ENCODE measurements around the gene ACACB. TPM values are rescaled to one million over a fixed set of nuclear protein-coding genes. Genes with fewer than 3 reads are reported as not detected.

Gene ACACB
- polyA plus RNA-seq, 1 donor from 2014 or later, result 0.22 TPM

DNA sequence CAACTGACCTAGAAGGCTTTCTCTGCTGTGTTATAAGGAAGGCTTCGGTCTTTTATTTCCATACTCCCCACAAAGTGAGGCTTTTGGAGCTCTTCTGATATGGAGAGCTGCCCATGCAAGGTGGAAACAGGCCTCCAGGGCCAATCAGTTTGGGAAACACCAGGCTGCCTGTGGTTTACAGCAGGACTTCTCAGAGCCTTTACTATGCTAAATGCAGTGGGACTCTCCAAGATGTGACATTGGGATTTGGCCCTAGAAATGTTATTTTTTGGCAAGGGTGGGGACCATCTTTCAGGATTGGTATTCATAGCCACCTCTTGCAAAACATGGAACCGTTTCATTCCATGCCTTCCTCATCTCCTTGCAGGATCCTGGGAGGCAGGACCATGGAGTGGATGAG lies 3.7 kb downstream of the ACACB start:
- Histone ChIP-seq H2AFZ (ENCODE audit: low read depth, low read length) (no peak overlapping the region), H3K9me2 (ENCODE audit: insufficient read depth, low read length) (no peaks in the 10 kb centered on the region), H3K9ac (ENCODE audit: low read length) (no peak overlapping the region), H3K27me3 (ENCODE audit: insufficient read depth, low read depth, low read length) (no peaks in the 10 kb centered on the region), H3K4me2 (ENCODE audit: low read length) (no peak overlapping the region), H3K79me2 (replicated peaks; ENCODE audit: insufficient read depth, low read length) (no peaks in the 10 kb centered on the region), H3K4me3 (ENCODE audit: low read length) (no peak overlapping the region), H3K27ac (ENCODE audit: low read length) (no peak overlapping the region), H3K9me3 (ENCODE audit: low read length) (no peaks in the 10 kb centered on the region), H3K36me3 (ENCODE audit: insufficient read depth, low read length) (no peaks in the 10 kb centered on the region), H3F3A (ENCODE audit: insufficient read depth, low read length, poor library complexity, severe bottlenecking) (no peaks in the 10 kb centered on the region), H4K20me1 (ENCODE audit: insufficient read depth) (no peaks in the 10 kb centered on the region)
- TF ChIP-seq TAF1 (IDR thresholded peaks at IDR 0.05; ENCODE audit: low read depth) (no peak), SMC3 (conservative IDR thresholded peaks at IDR 0.05; ENCODE audit: poor library complexity) (no peak), EP300 (conservative IDR thresholded peaks at IDR 0.05; ENCODE audit: poor library complexity, severe bottlenecking) (no peak), MXI1 (conservative IDR thresholded peaks at IDR 0.05; ENCODE audit: poor library complexity, severe bottlenecking) (no peak), POLR2AphosphoS5 (IDR thresholded peaks at IDR 0.05) (no peak), RAD21 (conservative IDR thresholded peaks at IDR 0.05) (no peak), EZH2 (IDR thresholded peaks at IDR 0.05; ENCODE audit: borderline replicate concordance, insufficient read depth, low read length, poor library complexity, severe bottlenecking) (no peak)
- TF ChIP-seq, protein P1, sequence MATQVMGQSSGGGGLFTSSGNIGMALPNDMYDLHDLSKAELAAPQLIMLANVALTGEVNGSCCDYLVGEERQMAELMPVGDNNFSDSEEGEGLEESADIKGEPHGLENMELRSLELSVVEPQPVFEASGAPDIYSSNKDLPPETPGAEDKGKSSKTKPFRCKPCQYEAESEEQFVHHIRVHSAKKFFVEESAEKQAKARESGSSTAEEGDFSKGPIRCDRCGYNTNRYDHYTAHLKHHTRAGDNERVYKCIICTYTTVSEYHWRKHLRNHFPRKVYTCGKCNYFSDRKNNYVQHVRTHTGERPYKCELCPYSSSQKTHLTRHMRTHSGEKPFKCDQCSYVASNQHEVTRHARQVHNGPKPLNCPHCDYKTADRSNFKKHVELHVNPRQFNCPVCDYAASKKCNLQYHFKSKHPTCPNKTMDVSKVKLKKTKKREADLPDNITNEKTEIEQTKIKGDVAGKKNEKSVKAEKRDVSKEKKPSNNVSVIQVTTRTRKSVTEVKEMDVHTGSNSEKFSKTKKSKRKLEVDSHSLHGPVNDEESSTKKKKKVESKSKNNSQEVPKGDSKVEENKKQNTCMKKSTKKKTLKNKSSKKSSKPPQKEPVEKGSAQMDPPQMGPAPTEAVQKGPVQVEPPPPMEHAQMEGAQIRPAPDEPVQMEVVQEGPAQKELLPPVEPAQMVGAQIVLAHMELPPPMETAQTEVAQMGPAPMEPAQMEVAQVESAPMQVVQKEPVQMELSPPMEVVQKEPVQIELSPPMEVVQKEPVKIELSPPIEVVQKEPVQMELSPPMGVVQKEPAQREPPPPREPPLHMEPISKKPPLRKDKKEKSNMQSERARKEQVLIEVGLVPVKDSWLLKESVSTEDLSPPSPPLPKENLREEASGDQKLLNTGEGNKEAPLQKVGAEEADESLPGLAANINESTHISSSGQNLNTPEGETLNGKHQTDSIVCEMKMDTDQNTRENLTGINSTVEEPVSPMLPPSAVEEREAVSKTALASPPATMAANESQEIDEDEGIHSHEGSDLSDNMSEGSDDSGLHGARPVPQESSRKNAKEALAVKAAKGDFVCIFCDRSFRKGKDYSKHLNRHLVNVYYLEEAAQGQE (IDR thresholded peaks at IDR 0.05; ENCODE audit: borderline replicate concordance), result no peak
- TF ChIP-seq, protein P2, sequence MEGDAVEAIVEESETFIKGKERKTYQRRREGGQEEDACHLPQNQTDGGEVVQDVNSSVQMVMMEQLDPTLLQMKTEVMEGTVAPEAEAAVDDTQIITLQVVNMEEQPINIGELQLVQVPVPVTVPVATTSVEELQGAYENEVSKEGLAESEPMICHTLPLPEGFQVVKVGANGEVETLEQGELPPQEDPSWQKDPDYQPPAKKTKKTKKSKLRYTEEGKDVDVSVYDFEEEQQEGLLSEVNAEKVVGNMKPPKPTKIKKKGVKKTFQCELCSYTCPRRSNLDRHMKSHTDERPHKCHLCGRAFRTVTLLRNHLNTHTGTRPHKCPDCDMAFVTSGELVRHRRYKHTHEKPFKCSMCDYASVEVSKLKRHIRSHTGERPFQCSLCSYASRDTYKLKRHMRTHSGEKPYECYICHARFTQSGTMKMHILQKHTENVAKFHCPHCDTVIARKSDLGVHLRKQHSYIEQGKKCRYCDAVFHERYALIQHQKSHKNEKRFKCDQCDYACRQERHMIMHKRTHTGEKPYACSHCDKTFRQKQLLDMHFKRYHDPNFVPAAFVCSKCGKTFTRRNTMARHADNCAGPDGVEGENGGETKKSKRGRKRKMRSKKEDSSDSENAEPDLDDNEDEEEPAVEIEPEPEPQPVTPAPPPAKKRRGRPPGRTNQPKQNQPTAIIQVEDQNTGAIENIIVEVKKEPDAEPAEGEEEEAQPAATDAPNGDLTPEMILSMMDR (IDR thresholded peaks at IDR 0.05; ENCODE audit: poor library complexity, severe bottlenecking), result no peak

DNA sequence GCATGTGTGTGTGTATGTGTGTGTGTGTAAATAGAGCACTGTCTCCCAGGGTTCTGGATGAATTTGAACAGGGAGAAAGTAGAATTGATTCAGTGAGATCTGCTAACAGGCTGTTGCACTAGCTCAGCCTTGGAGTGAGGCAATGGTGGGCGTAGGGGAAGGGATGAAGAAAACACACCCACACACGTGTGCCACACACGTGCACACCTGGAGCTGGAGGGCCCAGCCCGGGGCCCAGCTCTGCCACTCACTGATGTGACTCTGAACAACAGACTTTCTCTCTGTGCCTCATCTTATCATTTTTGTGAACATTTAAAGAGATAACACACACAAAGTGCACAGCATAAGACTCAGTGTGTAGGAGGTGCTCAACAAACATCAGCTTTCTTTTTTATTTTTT lies 4.2 kb downstream of the ACACB start:
- no peaks in the 10 kb centered on the region for H3K79me2 ChIP-seq (replicated peaks; ENCODE audit: insufficient read depth, low read length)
- H3K4me2 ChIP-seq (ENCODE audit: low read length), result no peak overlapping the region
- H3K36me3 ChIP-seq (ENCODE audit: insufficient read depth, low read length), result no peaks in the 10 kb centered on the region
- no peak overlapping the region for H3K4me3 ChIP-seq (ENCODE audit: low read length)
- H2AFZ ChIP-seq (ENCODE audit: low read depth, low read length), result no peak overlapping the region
- H4K20me1 ChIP-seq (ENCODE audit: insufficient read depth), result no peaks in the 10 kb centered on the region
- no peak overlapping the region for H3K9ac ChIP-seq (ENCODE audit: low read length)
- no peak overlapping the region for H3K27ac ChIP-seq (ENCODE audit: low read length)
- no peaks in the 10 kb centered on the region for H3F3A ChIP-seq (ENCODE audit: insufficient read depth, low read length, poor library complexity, severe bottlenecking)
- TF ChIP-seq, protein P1 (IDR thresholded peaks at IDR 0.05; ENCODE audit: borderline replicate concordance), result no peak
- no peak for TF ChIP-seq MXI1 (conservative IDR thresholded peaks at IDR 0.05; ENCODE audit: poor library complexity, severe bottlenecking)
- no peak for TF ChIP-seq POLR2AphosphoS5 (IDR thresholded peaks at IDR 0.05)
- TF ChIP-seq RAD21 (conservative IDR thresholded peaks at IDR 0.05), result no peak
- TF ChIP-seq SMC3 (conservative IDR thresholded peaks at IDR 0.05; ENCODE audit: poor library complexity), result no peak
- no peak for TF ChIP-seq EP300 (conservative IDR thresholded peaks at IDR 0.05; ENCODE audit: poor library complexity, severe bottlenecking)
- TF ChIP-seq, protein P2 (IDR thresholded peaks at IDR 0.05; ENCODE audit: poor library complexity, severe bottlenecking), result no peak
- TF ChIP-seq TAF1 (IDR thresholded peaks at IDR 0.05; ENCODE audit: low read depth), result no peak
- H3K27me3 ChIP-seq (ENCODE audit: insufficient read depth, low read depth, low read length), result no peaks in the 10 kb centered on the region
- no peaks in the 10 kb centered on the region for H3K9me3 ChIP-seq (ENCODE audit: low read length)
- H3K9me2 ChIP-seq (ENCODE audit: insufficient read depth, low read length), result no peaks in the 10 kb centered on the region

Measured in neural cell (in vitro differentiated cells).